Kidney glomerular epithelial cell (primary cell): ENCODE measurements around the gene PYY.

Experiments
- DNase-seq: peaks from one replicate; lab custom pipeline; 2025; lab: John Stamatoyannopoulos, UW

PYY gene

DNA sequence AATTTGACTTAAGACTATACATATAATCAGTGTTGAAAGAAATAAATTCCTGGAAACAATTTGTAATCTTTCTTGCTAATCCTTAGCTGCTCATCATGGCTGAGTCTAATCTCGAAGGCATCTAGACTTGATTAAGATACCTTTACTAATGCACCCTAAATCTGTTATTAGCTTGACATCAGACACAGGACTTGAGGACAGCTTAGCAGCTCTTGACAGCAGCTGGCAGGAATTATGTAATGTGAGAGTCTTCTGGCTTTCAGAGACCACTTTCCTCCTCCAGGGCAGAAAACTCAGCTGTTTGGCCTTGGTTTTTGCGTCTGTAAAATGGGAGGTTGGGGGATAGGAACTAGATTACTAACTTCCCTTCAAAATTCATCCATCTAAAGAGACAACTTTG, 39.3 kb downstream of the PYY start:
- DNase-seq, result no peak

DNA sequence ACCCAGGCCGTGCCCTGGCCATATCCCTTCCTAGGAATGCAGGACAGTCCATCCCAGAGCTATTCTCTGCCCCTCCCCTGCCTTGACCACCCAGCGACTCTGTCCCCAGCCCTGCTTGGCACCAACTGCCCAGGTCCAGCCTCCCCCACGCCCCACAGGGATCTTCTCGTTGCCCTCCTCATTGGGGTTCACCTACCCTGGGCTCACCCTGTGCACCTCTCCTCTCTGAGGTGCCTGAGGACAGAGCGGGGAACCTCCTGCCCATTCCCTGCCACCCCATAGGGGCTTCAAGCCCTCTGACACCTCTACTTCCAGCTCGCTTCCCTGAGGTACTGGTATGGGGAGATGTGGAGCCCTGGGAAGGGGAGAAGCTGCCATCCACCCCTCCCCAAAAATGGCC, 40.2 kb downstream of the PYY start:
- DNase-seq, result no peak

DNA sequence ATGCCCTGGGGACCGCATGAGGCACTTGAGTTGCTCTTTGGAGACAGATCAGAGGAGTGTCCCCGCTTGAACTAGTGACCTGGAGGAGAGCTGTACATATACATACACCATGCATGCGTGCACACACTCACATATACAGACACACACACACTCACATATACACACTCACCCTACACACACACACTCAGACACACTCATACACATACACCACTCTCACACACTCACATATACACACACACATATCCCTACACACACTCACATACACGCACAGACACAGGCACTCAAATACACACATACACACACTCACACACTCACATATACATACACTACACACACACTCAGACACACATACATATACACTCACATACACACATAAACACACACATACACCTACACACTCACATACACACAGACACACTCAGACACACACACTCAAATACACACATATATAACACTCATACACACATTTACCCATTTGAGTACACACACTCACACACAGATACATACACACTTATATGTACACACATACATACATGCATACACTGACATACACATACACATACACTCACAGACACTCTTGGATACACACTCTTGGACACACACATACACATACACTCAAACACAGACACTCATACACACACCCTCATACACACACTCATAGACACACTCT, 41.0 kb downstream of the PYY start:
- DNase-seq, result no peak

DNA sequence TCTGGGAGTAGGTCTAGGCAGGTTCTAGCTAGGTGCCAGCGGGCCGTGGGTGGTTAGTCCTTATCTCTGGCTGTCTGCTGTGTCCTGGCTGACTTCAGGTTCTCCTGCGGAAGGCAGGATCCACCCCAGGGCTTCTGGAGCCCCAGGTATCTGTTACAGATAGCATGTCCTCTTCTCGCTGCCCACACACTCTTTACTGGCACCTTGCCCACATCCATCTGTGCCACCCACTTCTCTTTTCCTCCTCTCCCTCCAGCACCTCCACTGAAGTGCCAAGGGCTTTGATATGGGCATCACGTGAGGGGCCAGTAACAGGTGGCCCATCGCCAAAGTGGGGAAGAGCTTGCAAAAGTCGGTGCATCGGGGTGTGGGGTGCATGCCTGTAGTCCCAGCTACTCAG, 41.8 kb downstream of the PYY start:
- DNase-seq, result no peak

DNA sequence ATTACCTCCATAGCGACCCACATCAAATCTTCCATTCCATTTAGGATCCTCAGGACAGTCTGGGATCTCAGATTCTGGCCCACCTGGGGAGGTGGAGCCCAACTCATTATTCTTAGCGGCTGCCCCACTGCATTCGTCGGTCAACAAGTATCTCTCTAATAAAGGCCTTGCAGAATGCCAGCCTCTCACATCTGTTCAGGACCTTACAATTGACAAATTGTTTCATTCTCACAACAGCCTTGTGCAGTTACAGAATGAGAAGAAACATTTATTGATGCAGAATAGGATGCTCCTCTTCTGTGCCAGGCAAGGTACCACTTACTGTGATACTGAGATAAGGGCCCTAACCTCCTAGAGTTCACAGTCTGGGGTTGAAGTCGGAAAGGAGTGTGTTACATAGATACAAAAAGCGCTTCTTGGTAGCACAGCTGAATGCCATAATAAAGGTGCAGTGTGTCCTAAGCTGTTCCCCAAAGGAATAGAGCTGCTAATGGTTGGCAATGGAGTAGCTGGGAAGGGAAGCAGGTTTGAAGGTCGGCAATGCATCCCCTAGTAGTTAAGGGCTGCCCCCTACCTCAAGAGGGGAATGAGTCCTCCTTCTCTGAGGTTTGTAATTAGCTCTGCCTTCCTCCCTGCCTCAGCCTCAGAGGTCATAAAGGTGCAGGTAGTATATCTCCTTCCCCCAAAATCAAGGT, 44.1 kb downstream of the PYY start:
- no peak for DNase-seq

DNA sequence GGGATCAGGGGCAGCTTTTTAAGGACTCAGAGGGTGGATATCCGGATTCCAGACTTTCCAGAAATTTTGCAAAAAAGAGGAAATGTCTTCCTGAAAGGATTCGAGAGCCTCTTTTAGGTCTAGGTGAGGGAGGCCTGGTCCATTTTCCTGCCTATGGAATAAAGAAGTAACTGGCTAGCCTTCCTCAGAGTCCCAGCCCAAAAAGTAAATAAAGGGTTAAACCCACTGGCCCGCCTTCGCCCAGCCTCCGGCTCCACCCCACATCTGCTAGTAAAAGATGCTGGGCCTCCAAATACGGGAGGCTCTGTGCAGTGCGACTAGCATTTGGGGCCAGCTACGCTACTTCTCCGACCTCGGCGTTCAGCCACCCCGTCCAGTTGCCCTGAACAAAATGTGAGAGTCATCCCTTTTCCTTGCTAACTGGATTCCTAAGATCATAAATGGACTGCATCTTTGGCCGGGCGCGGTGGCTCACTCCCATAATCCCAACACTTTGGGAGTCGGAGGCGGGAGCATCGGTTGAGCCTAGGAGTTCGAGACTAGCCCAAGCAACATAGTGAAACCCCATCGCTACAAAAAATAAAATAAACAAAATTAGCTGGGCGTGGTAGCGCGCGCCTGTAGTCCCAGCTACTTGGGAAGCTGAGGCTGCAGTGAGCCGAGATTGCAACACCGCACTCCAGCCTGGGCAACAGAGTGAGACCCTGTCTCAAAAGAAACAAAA, 45.6 kb downstream of the PYY start:
- peak; percentile 29 for DNase-seq

DNA sequence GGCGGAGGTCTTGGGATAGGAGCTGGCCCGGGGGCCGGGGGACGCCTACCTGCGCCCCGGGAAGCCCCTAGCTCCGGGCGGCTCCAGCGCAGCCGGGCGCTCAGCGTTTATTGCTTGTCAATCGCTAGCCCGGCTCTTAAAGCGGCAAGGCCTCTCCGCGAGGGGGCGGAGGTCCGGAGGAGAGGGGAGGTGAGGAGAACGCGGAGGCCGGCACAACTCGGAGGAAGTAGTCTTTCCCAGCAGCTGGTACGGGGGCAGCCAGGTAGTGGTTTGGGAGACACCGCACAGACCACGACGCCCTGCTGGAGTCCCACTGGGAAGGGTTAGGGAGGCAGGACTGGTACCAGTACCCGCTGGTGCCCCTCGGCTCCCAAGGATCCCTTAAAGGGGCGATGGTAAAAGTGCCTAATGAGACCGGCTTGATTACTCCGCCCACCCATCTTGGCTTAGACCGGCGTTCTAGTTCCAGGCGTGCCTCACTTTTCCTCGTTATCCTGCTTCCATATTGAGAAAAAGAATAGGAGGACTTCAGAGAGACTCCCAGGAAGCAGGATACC, 46.2 kb downstream of the PYY start, which contains the start of gene MPP2:
Gene MPP2 (minus strand): TSS at position 112 of the 557 bp plus-strand sequence. CDS start 3,076 bp downstream, outside the sequence.
- peak; percentile 84 for DNase-seq

DNA sequence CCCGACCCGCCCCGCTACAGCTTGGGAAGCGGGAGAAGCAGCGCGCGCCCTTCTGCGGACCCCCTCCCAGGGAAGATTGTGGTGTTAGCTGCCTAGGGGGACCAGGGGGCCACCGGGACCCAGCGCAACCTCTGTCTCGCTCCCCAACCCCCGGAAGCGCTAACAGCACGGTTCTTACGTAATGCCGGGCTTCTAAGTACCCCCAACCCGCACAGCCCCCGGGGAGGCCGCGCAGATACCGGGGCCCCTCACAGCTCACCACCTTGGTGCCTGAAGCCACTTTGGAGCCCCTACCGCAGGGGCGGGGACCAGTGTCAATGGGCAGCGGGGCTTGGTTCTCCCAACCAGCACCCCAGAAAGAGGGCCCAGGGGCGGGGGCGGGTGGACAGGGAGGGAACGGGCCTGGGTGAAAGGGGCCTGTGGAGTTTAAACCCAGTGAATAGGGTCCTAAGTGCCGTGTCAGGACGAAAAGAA, 46.8 kb downstream of the PYY start:
- no peak for DNase-seq

DNA sequence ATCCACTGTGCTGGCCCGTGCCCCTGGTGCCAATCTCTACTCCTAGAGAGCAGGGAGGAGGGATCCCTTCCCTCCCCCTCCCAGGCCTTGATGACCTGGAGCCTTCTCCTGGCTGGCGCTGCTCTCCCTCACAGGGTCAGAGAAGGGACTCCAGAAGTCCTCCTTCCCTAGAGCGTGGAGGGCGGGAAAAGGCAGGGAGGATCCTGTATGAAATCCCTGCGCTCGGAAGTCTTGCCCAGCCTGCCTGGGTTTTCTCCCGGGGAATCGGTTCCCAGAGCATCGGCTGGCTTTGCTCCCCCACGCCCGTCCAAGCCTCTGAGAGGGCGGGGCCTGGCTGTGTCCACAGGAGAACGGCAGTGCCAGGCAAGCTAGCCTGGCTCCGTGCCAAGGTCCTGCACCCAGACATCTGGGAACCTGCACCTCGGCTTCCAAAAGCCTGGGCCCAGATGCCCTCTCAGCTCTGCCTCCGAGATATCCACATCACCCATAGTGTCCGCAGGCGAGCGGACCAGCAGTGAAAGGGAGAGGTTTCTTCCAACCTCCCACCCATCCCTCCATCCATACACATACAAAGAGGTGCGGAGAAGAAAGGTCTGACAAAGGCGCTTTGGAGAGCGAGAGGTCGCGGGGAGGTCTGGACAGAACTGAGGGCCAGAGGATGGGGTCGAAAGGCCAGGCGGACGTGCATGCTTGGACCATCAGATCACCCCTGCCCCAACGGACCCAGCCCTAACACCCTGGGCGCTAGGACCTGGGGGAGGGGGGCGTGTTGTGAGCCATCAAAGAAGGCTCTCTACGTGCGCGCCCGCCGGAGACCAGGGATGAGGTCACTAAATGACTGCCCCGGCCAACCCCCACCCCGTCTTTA, 47.5 kb downstream of the PYY start:
- peak; percentile 54 for DNase-seq

DNA sequence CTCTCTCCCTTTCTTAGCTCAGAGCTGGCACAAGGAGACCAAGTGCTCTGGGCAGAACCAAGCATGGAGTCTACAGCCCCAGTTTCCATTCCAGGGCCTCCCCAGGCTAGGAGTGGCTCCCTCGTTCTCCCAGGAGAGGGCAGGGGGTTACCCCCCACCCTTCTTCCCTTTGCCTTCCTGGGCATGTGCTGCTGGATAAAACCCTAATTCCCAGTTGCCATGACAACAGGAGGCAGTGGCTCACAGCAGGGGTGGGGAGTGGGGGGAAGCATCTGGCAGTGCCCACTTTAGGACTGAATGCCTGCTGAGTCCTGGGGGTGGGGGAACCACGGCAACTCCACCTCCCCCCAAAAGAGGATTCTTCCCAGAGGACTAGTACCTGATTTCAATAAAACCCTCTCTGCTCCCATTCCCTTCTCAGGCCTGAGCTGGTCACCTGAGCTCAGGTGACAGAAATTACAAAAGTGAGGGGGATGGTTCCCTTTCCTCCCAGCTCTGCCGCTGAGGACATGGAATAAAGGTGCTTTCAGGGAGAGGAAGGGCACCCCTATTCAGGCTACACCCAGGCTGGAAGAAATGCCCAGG, 48.2 kb downstream of the PYY start:
- no peak for DNase-seq
